Prostate gland (tissue), 2 donors: Measurements from ENCODE around the gene GPR137. TPM values are rescaled to one million over a fixed set of nuclear protein-coding genes. Genes with fewer than 3 reads are reported as not detected.

Experiments used
- DNase-seq: peaks from one replicate; pipeline ENCODE4 v3.0.0-alpha.2; 2019; ENCODE audit warnings: low spot score
- H3K27ac ChIP-seq, 2 donors: fragments of 200-600 bp; sonication (generic); 2 replicates each; pipeline ENCODE4 v1.5.1; 2017 to 2019
- H3K27me3 ChIP-seq: fragments of 200-600 bp; sonication (generic); replicated peaks from 2 replicates; pipeline ENCODE4 v1.5.1; 2019; ENCODE audit not compliant: insufficient read depth
- H3K36me3 ChIP-seq, 2 donors: fragments of 200-600 bp; sonication (generic); 1 replicate in 1 of 2; 2 replicates in 1 of 2; pipeline versions ENCODE4 v1.5.1 to v1.8.1; 2017 to 2019
- H3K4me1 ChIP-seq: fragments of 200-600 bp; sonication (generic); replicated peaks from 2 replicates; pipeline ENCODE4 v1.5.1; 2019
- H3K4me3 ChIP-seq, 2 donors: fragments of 200-600 bp; sonication (generic); 2 replicates each; pipeline ENCODE4 v1.5.1; 2017 to 2019
- H3K9me3 ChIP-seq: fragments of 200-600 bp; sonication (generic); 2 replicates; pipeline ENCODE4 v1.5.1; 2017
- POLR2A ChIP-seq: fragments of 450-650 bp; IDR thresholded peaks from one replicate; pipeline ENCODE4 v1.6.1; 2016; ENCODE audit warnings: antibody characterized with exemption, mild to moderate bottlenecking
- POLR2AphosphoS5 ChIP-seq: sonication (generic); formaldehyde crosslinking; IDR thresholded peaks from one replicate; pipeline ENCODE4 v1.6.1; 2017; ENCODE audit warnings: antibody characterized with exemption
- WGBS: methylation state at CpG from one replicate; pipeline ENCODE4 v1.1.5; 2018; 5-methylcytosine and 5-hydroxymethylcytosine counted together
- intact Hi-C: fragments of 100-400 bp; cut with DNase I; formaldehyde crosslinking; loops from one replicate; pipeline ENCODE4 v1.14.2; 2022
- total RNA-seq, 2 donors: library from RNA; depleted of rRNA; stranded (reverse); fragments of >200 nt; gene quantifications; one replicate each; pipeline ENCODE4 v1.1.0, GENCODE V29; 2016
- TF ChIP-seq, protein P1 (sequence below), 4 experiments: fragments of 200-600 bp in 2 of 4; fragments of 450-650 bp in 2 of 4; sonication (generic) in 2 of 4; IDR thresholded peaks; 1 replicate in 3 of 4; 2 replicates in 1 of 4; pipeline ENCODE4 v1.5.1; 2016 to 2019; ENCODE audit warnings: antibody characterized with exemption in 4 of 4, mild to moderate bottlenecking in 2 of 4, moderate library complexity in 2 of 4

GPR137 gene
- total RNA-seq, 2 donors from 2014 or later = 38.8 to 94.9 TPM

DNA sequence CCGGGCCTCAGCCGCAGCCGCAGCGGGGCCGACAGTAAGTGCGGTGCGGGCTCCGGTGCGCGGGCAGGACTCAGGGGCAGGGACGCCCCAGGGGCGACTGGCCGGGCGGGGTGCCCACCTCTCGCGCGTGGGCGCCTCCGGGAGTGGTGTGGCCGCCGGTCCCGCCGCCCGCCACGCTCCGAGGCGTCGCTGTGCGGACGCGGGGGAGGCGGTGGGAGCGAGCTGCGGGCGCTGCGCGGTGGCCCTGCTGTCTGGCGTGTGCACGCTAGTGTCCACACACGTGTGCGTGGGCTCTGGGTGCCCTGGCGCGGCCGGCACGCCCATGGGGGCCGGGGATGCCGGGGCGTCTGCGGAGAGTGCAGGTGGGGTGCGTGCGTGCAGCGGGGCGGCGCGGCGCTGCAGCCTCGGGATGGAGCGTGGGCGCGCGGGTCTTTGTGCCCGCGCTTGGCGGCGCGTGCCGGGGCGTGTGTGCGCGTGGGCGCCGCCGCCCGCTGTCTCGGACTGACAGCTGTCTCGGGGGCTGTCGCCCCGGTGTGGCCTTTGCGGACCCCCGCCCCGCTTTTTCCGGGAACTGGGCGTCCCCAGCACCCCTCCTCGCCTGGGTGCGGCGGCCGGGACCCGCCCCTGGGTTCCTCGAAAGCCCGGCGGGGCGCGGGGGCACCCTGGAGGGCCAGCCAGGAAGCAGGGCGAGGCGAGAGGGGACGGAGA is 6.3 kb downstream of the GPR137 start:
- H3K27me3 ChIP-seq = peaks cover 5% of the 10 kb centered on the region

DNA sequence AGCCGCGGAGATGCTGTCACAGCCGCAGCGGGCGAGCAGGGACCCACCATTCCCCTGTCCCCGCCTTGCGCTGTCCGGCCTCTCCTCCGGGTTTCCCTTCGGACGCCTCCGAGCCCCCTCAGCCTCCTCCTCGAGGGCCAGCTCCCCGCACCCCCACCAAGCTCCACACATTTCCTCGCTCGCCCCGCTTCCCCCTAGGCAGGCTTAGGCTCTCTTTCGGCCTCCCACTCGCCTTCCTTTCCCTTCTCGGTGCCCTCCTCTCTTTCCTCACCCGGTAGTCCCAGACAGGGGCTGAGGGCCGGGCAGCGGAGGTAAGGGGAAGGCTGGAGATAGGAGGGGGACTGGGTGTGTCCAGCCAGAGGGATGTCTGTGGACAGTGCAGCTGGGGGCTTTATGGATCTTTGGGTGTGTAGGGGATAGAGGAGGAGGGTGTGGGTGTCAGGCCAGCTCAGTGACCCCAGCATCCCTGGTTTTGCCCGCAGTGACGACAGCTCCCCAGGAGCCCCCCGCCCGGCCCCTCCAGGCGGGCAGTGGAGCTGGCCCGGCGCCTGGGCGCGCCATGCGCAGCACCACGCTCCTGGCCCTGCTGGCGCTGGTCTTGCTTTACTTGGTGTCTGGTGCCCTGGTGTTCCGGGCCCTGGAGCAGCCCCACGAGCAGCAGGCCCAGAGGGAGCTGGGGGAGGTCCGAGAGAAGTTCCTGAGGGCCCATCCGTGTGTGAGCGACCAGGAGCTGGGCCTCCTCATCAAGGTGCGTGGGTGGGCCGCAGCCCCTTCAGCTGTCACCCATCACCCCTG is 7.0 kb downstream of the GPR137 start:
- no peak for DNase-seq
- intact Hi-C loops = no loop called here
- TF ChIP-seq POLR2AphosphoS5 = no peak
- no peak for TF ChIP-seq POLR2A
- TF ChIP-seq, protein P1, sequence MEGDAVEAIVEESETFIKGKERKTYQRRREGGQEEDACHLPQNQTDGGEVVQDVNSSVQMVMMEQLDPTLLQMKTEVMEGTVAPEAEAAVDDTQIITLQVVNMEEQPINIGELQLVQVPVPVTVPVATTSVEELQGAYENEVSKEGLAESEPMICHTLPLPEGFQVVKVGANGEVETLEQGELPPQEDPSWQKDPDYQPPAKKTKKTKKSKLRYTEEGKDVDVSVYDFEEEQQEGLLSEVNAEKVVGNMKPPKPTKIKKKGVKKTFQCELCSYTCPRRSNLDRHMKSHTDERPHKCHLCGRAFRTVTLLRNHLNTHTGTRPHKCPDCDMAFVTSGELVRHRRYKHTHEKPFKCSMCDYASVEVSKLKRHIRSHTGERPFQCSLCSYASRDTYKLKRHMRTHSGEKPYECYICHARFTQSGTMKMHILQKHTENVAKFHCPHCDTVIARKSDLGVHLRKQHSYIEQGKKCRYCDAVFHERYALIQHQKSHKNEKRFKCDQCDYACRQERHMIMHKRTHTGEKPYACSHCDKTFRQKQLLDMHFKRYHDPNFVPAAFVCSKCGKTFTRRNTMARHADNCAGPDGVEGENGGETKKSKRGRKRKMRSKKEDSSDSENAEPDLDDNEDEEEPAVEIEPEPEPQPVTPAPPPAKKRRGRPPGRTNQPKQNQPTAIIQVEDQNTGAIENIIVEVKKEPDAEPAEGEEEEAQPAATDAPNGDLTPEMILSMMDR (IDR thresholded peaks at IDR 0.05) = no peak
- H3K27ac ChIP-seq = no peak overlapping the region
- 46% methylated on average over 42 of the region's 42 CpGs for WGBS
- H3K4me3 ChIP-seq = peak overlapping the region in 1 of 2 donors; percentile 19
- H3K9me3 ChIP-seq = no peaks in the 10 kb centered on the region
- no peaks in the 10 kb centered on the region for H3K36me3 ChIP-seq
- H3K4me1 ChIP-seq = peaks cover 3% of the 10 kb centered on the region
- H3K27me3 ChIP-seq = peaks cover 5% of the 10 kb centered on the region

More for the DNA sequence above, 6.3 kb downstream of the GPR137 start:
- Histone ChIP-seq H3K36me3 (no peaks in the 10 kb centered on the region), H3K4me1 (peaks cover 3% of the 10 kb centered on the region), H3K4me3 (peak overlapping the region; percentile 5 to 19), H3K27ac (no peak overlapping the region), H3K9me3 (no peaks in the 10 kb centered on the region)
- no peak for TF ChIP-seq POLR2A
- TF ChIP-seq, protein P1 (IDR thresholded peaks at IDR 0.05) = no peak
- TF ChIP-seq POLR2AphosphoS5 = no peak
- WGBS = 0% methylated on average over 33 of the region's 96 CpGs
- DNase-seq = no peak
- intact Hi-C loops = no loop called here

DNA sequence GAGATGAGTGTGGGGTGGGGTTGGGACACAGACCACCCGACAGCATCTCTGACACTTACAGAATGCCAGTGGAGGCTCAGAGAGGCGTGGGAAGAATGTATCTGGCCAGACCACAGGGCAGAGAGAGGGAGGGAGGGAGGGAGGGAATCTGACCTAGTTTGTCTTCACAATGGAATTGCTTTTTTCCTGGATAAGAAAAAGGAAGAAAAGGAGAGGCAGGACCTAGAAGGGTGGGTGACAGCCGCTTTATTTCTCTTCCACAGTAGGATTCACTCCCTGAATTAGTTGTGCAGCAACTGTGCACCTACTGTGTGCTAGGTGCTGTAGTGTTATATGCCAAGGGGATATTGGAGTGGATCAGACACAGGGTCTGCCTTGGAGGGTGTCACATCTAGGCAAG is 9.1 kb downstream of the GPR137 start:
- 58% methylated on average over 3 of the region's 3 CpGs for WGBS
- DNase-seq = no peak
- H3K9me3 ChIP-seq = no peaks in the 10 kb centered on the region
- H3K4me3 ChIP-seq = no peak overlapping the region
- peaks cover 6% of the 10 kb centered on the region for H3K27me3 ChIP-seq
- H3K36me3 ChIP-seq = no peaks in the 10 kb centered on the region
- intact Hi-C loops = no loop called here
- TF ChIP-seq POLR2A = no peak
- TF ChIP-seq POLR2AphosphoS5 = no peak
- TF ChIP-seq, protein P1 (IDR thresholded peaks at IDR 0.05) = no peak
- peaks cover 9% of the 10 kb centered on the region for H3K4me1 ChIP-seq
- no peak overlapping the region for H3K27ac ChIP-seq

DNA sequence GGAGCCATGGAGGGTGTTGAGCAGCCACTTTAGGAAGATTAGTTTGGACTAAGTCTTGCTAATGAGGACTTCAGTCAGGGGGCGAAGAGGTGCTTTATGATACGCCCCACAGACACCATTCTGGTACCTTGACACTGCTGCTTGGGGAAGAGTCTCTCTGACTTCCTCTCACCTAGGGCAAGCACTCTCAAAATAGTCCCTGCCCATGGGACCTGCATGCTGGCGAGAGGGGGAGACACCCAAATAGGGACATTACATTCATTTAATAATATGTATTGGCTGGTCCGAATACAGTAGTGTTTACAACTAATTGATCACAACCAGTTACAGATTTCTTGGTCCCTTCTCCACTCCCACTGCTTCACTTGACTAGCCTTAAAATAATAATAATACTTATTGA is 10.1 kb downstream of the GPR137 start:
- 92% methylated on average over 4 of the region's 4 CpGs for WGBS
- Histone ChIP-seq H3K36me3 (no peaks in the 10 kb centered on the region), H3K27me3 (peaks cover 9% of the 10 kb centered on the region), H3K9me3 (no peaks in the 10 kb centered on the region), H3K4me3 (no peak overlapping the region), H3K27ac (no peak overlapping the region), H3K4me1 (peaks cover 17% of the 10 kb centered on the region)
- TF ChIP-seq POLR2AphosphoS5 (no peak), POLR2A (no peak)
- TF ChIP-seq, protein P1 (IDR thresholded peaks at IDR 0.05) = no peak
- DNase-seq = no peak
- intact Hi-C loops = no loop called here
